GM12878 (cell line): Measurements from ENCODE around the gene ANOS1. TPM values are rescaled to one million over a fixed set of nuclear protein-coding genes. Genes with fewer than 3 reads are reported as not detected.

Experiments used
- ATAC-seq: fragments of 200-7000 bp; cut with Tn5 transposase; 3 replicates; pipeline ENCODE4 v1.9.1; 2020; ENCODE audit warnings: mild to moderate bottlenecking, moderate library complexity
- BruUV-seq: library from RNA; stranded (reverse); fragments of 400-500 nt; replicated peaks from 2 replicates; lab custom pipeline; 2021; lab: Mats Ljungman, UMichigan
- CTCF ChIA-PET: fragments of 300-600 bp; sonication (Branson Sonifier 250); formaldehyde crosslinking; extraction: SDS; loops from one replicate; lab custom pipeline; 2021; ENCODE audit warnings: inconsistent platforms; lab: Yijun Ruan, JAX
- POLR2A ChIA-PET: fragments of 350-600 bp; formaldehyde crosslinking; extraction: SDS; loops from one replicate; lab custom pipeline; 2021; ENCODE audit warnings: inconsistent platforms; lab: Charles Lee
- RAD21 ChIA-PET: fragments of 300-600 bp; sonication (Branson Sonifier 250); formaldehyde crosslinking; loops from one replicate; lab custom pipeline; 2023; ENCODE audit warnings: antibody characterized with exemption; ENCODE audit not compliant: unreplicated experiment; lab: Charles Lee
- SMC1A ChIA-PET: fragments of 300-600 bp; sonication (Branson Sonifier 250); formaldehyde crosslinking; loops from one replicate; lab custom pipeline; 2023; ENCODE audit not compliant: unreplicated experiment, uncharacterized antibody; lab: Charles Lee
- DNase-seq: peaks from one replicate; pipeline ENCODE4 v3.0.0-alpha.2; 2011; ENCODE audit warnings: low read depth, low spot score
- FAIRE-seq: peaks from 3 replicates; lab custom pipeline; 2011; peaks lifted over from hg19 to GRCh38; lab: Jason Lieb, UNC
- H2AFZ ChIP-seq: 2 replicates; pipeline ENCODE4 v1.6.0; 2011; ENCODE audit warnings: low read depth, low read length, control low read depth; ENCODE audit not compliant: control insufficient read depth
- H3K27ac ChIP-seq: 2 replicates; pipeline ENCODE4 v1.5.1; 2011; ENCODE audit warnings: control low read depth; ENCODE audit not compliant: control insufficient read depth, insufficient read depth
- H3K27me3 ChIP-seq, 2 experiments: replicated peaks in 1 of 2; 2 replicates each; pipeline versions ENCODE4 v1.6.0 to v1.6.1; 2011; ENCODE audit warnings: low read length in 1 of 2; ENCODE audit not compliant: control insufficient read depth in 2 of 2, insufficient read depth in 2 of 2
- H3K36me3 ChIP-seq, 2 experiments: 2 replicates each; pipeline ENCODE4 v1.5.1; 2011; ENCODE audit warnings: low read length in 1 of 2; ENCODE audit not compliant: control insufficient read depth in 2 of 2, insufficient read depth in 2 of 2
- H3K4me1 ChIP-seq: 2 replicates; pipeline ENCODE4 v1.6.1; 2011; ENCODE audit warnings: mild to moderate bottlenecking, low read length, moderate library complexity, mixed read lengths; ENCODE audit not compliant: control insufficient read depth, insufficient read depth
- H3K4me2 ChIP-seq: 2 replicates; pipeline ENCODE4 v1.6.0; 2011; ENCODE audit warnings: control low read depth; ENCODE audit not compliant: control insufficient read depth, insufficient read depth
- H3K4me3 ChIP-seq: fragments of 200-600 bp; sonication (generic); 2 replicates; pipeline ENCODE4 v1.5.1; 2016
- H3K79me2 ChIP-seq: 2 replicates; pipeline ENCODE4 v1.6.0; 2011; ENCODE audit warnings: low read length; ENCODE audit not compliant: control insufficient read depth, insufficient read depth
- H3K9ac ChIP-seq: 2 replicates; pipeline ENCODE4 v1.8.0; 2011; ENCODE audit warnings: low read length, control low read depth, mixed read lengths; ENCODE audit not compliant: control insufficient read depth, insufficient read depth
- H3K9me3 ChIP-seq: replicated peaks from 3 replicates; pipeline ENCODE4 v1.5.1; 2011; ENCODE audit warnings: mild to moderate bottlenecking, low read length; ENCODE audit not compliant: control insufficient read depth, insufficient read depth
- H4K20me1 ChIP-seq: 2 replicates; pipeline ENCODE4 v1.6.0; 2011; ENCODE audit not compliant: control insufficient read depth, insufficient read depth
- CREM ChIP-seq: IDR thresholded peaks from 2 replicates; pipeline ENCODE4 v1.6.1; 2014; ENCODE audit warnings: antibody characterized with exemption, low read depth
- FOS ChIP-seq: IDR thresholded peaks from 3 replicates; pipeline ENCODE4 v1.6.1; 2011; ENCODE audit warnings: borderline replicate concordance; ENCODE audit not compliant: insufficient read length; ENCODE audit errors: extremely low read depth
- IKZF1 ChIP-seq: fragments of 450-650 bp; conservative IDR thresholded peaks from 2 replicates; pipeline ENCODE4 v1.6.1; 2017; ENCODE audit warnings: antibody characterized with exemption, mild to moderate bottlenecking
- KLF5 ChIP-seq: fragments of 450-650 bp; IDR thresholded peaks from 2 replicates; pipeline ENCODE4 v1.6.1; 2014; ENCODE audit warnings: mild to moderate bottlenecking; ENCODE audit not compliant: partially characterized antibody
- NFXL1 ChIP-seq: fragments of 450-650 bp; IDR thresholded peaks from 2 replicates; pipeline ENCODE4 v1.6.1; 2017; ENCODE audit warnings: antibody characterized with exemption, mild to moderate bottlenecking, borderline replicate concordance
- RB1 ChIP-seq: fragments of 450-650 bp; formaldehyde crosslinking; IDR thresholded peaks from 2 replicates; pipeline ENCODE4 v1.6.1; 2017; ENCODE audit warnings: mild to moderate bottlenecking, borderline replicate concordance
- TCF7 ChIP-seq: IDR thresholded peaks from 2 replicates; pipeline ENCODE4 v1.6.1; 2014; ENCODE audit warnings: antibody characterized with exemption, borderline replicate concordance
- WRNIP1 ChIP-seq: IDR thresholded peaks from 2 replicates; pipeline ENCODE4 v1.6.1; 2011; ENCODE audit warnings: low read depth, low read length, improper control_type of control experiment, borderline replicate concordance
- ZNF24 ChIP-seq: fragments of 450-650 bp; IDR thresholded peaks from 2 replicates; pipeline ENCODE4 v1.6.1; 2017; ENCODE audit warnings: antibody characterized with exemption, mild to moderate bottlenecking
- ZZZ3 ChIP-seq: IDR thresholded peaks from 2 replicates; pipeline ENCODE4 v1.6.1; 2011; ENCODE audit warnings: low read depth; ENCODE audit not compliant: control insufficient read depth, insufficient read length
- in situ Hi-C: fragments of 300-500 bp; cut with MboI; formaldehyde crosslinking; loops from 9 replicates; pipeline ENCODE4 v1.14.3; 2018; ENCODE audit warnings: mixed read lengths
- intact Hi-C: fragments of 100-400 bp; cut with micrococcal nuclease; formaldehyde crosslinking; loops from one replicate; pipeline ENCODE4 v1.14.2; 2022; ENCODE audit not compliant: unreplicated experiment
- polyA plus RNA-seq, 11 experiments: library from polyadenylated mRNA; depleted of rRNA in 4 of 11; unstranded in 6 of 11; stranded (reverse) in 5 of 11; fragments of >200 nt; fragmentation: Nextera tagmentation in 4 of 11; fragmentation: Illumina TruSeq in 1 of 11; extraction: Ambion mirVana in 4 of 11; extraction: Trizol in 1 of 11; gene quantifications; 1 replicate in 1 of 11; 2 replicates in 10 of 11; pipeline versions ENCODE4 v1.2.1 to v1.2.3, GENCODE V29; 2011 to 2016; ENCODE audit warnings: inconsistent platforms in 2 of 11, missing spikeins in 2 of 11, low read depth in 1 of 11
- total RNA-seq, 4 experiments: library from RNA; depleted of rRNA in 3 of 4; stranded (reverse); fragments of >200 nt in 3 of 4; fragmentation: Illumina TruSeq in 1 of 4; extraction: Trizol in 1 of 4; gene quantifications; 2 replicates each; pipeline versions ENCODE4 v1.2.1 to v1.2.3, GENCODE V29; 2013 to 2021
- TF ChIP-seq, protein P1 (sequence below): fragments of 450-650 bp; IDR thresholded peaks from 2 replicates; pipeline ENCODE4 v1.6.1; 2017; ENCODE audit warnings: low read depth, mild to moderate bottlenecking, moderate library complexity
- TF ChIP-seq, protein P2 (sequence below): IDR thresholded peaks from 2 replicates; pipeline ENCODE4 v1.6.1; 2011; ENCODE audit warnings: low read depth, mild to moderate bottlenecking, low read length, moderate library complexity, borderline replicate concordance; ENCODE audit errors: extremely low read depth
- TF ChIP-seq, protein P3 (sequence below), 3 experiments: IDR thresholded peaks in 2 of 3; conservative IDR thresholded peaks in 1 of 3; 2 replicates each; pipeline ENCODE4 v1.5.1; 2011; ENCODE audit warnings: low read depth in 3 of 3, low read length in 3 of 3, mild to moderate bottlenecking in 3 of 3, control low read depth in 2 of 3, moderate library complexity in 2 of 3, inconsistent platforms in 1 of 3, mixed read lengths in 1 of 3; ENCODE audit not compliant: control insufficient read depth in 2 of 3, insufficient read depth in 1 of 3; ENCODE audit errors: extremely low read depth in 1 of 3

The ANOS1 gene
- total and polyA plus RNA-seq, 10 of the 15 experiments (the other 5 are each of a cell fraction or from before 2014, with no cell fraction given): under 0.01 to 4.0 (median 0.03) TPM; not detected in 3

- H3K4me1 ChIP-seq: no peaks in the 10 kb centered on the region
- CTCF ChIA-PET: interaction anchor here (1.5 kb wide), 1 partner anchor 9 kb away, joined by 4 read pairs; no protein-coding TSS in a partner anchor
- SMC1A ChIA-PET: interaction anchor here (1.2 kb wide), 1 partner anchor 17 kb away, joined by 3 read pairs; no protein-coding TSS in a partner anchor
- H4K20me1 ChIP-seq: no peaks in the 10 kb centered on the region
- no peak overlapping the region for H3K27ac ChIP-seq
- H3K9ac ChIP-seq: no peak overlapping the region
- BruUV-seq: no TSS peak
- POLR2A ChIA-PET: no interaction called here
- DNase-seq (no peak), ATAC-seq (no peak), FAIRE-seq (no peak)
- TF ChIP-seq FOS (no peak), TCF7 (no peak), WRNIP1 (no peak), KLF5 (no peak), NFXL1 (no peak), RB1 (no peak), ZNF24 (no peak), ZZZ3 (no peak), CREM (no peak), IKZF1 (no peak)
- TF ChIP-seq, protein P1, sequence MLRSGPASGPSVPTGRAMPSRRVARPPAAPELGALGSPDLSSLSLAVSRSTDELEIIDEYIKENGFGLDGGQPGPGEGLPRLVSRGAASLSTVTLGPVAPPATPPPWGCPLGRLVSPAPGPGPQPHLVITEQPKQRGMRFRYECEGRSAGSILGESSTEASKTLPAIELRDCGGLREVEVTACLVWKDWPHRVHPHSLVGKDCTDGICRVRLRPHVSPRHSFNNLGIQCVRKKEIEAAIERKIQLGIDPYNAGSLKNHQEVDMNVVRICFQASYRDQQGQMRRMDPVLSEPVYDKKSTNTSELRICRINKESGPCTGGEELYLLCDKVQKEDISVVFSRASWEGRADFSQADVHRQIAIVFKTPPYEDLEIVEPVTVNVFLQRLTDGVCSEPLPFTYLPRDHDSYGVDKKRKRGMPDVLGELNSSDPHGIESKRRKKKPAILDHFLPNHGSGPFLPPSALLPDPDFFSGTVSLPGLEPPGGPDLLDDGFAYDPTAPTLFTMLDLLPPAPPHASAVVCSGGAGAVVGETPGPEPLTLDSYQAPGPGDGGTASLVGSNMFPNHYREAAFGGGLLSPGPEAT: no peak
- TF ChIP-seq, protein P2, sequence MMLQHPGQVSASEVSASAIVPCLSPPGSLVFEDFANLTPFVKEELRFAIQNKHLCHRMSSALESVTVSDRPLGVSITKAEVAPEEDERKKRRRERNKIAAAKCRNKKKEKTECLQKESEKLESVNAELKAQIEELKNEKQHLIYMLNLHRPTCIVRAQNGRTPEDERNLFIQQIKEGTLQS: no peak
- TF ChIP-seq, protein P3, sequence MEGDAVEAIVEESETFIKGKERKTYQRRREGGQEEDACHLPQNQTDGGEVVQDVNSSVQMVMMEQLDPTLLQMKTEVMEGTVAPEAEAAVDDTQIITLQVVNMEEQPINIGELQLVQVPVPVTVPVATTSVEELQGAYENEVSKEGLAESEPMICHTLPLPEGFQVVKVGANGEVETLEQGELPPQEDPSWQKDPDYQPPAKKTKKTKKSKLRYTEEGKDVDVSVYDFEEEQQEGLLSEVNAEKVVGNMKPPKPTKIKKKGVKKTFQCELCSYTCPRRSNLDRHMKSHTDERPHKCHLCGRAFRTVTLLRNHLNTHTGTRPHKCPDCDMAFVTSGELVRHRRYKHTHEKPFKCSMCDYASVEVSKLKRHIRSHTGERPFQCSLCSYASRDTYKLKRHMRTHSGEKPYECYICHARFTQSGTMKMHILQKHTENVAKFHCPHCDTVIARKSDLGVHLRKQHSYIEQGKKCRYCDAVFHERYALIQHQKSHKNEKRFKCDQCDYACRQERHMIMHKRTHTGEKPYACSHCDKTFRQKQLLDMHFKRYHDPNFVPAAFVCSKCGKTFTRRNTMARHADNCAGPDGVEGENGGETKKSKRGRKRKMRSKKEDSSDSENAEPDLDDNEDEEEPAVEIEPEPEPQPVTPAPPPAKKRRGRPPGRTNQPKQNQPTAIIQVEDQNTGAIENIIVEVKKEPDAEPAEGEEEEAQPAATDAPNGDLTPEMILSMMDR (IDR thresholded peaks at IDR 0.05 in 2 of 3, conservative IDR thresholded peaks at IDR 0.05 in 1 of 3; ENCODE audit: control insufficient read depth in 2 of 3, extremely low read depth in 1 of 3, insufficient read depth in 1 of 3, low read depth in 3 of 3, low read length in 3 of 3): no peak
- H3K4me2 ChIP-seq: no peak overlapping the region
- H3K36me3 ChIP-seq: no peaks in the 10 kb centered on the region
- H3K79me2 ChIP-seq: no peaks in the 10 kb centered on the region
- RAD21 ChIA-PET: no interaction called here
- no peaks in the 10 kb centered on the region for H3K9me3 ChIP-seq
- H3K4me3 ChIP-seq: no peak overlapping the region
- in situ Hi-C loops (no loop called here), intact Hi-C loops (no loop called here)
- no peak overlapping the region for H2AFZ ChIP-seq
- no peaks in the 10 kb centered on the region for H3K27me3 ChIP-seq
Observed at GRCh38 chrX:8636497-8636896, 95.4 kb downstream of the ANOS1 start.
